Measurements from ENCODE around the gene GFM1.
"Not testable (repeated sequence)": the region's sequence is repeated elsewhere in the genome, so short reads cannot be mapped to it uniquely, and the experiment has no call there.

Gene GFM1

GRCh38 chr3:158672215-158673176, 28.2 kb downstream of the GFM1 start, which contains the start of gene LXN:
Gene LXN (minus strand): TSS chr3:158672648. CDS start chr3:158672478, 170 bp downstream.
- Histone ChIP-seq H3K27me3 (ENCODE audit: control insufficient read depth, insufficient read depth, low read length) (no peaks in the 10 kb centered on the region), H3K27ac (ENCODE audit: low read length) (no peak within 1 kb of the TSS), H3K4me1 (ENCODE audit: control insufficient read depth, insufficient read depth, low read length) (no peaks in the 10 kb centered on the region), H3K36me3 (ENCODE audit: control insufficient read depth, insufficient read depth, low read length) (no peaks in the 10 kb centered on the region; the same call in 1 of the 2 replicates), H3K4me3 (ENCODE audit: low read length) (peak within 1 kb of the TSS; percentile 35; the same call in 1 of the 2 replicates), H3K9me3 (ENCODE audit: control insufficient read depth, insufficient read depth, low read length) (no peaks in the 10 kb centered on the region)
- no CpG with 5 or more reads among the region's 30 CpGs for WGBS (ENCODE audit: insufficient coverage, insufficient read length)
- peak; percentile 73 for DNase-seq (ENCODE audit: low read depth, low spot score)

DNA sequence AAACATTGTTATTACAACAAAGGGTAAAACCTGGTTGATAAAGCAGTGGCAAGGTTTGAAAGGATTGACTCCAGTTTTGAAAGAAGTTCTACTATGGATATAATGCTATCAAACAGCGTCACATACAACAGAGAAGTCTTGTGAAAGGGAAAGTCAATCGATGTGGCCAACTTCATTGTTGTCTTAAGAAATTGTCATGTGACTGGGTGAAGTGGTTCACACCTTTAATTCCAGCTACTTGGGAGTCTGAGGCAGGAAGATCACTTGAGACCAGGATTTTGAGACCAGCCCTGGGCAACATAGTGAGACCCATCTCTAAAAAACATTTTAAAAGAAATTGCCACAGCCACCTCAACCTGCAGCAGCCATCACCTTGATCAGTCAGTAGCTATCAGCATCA, 34.4 kb downstream of the GFM1 start:
- no peak for DNase-seq (ENCODE audit: low read depth, low spot score)
- Histone ChIP-seq H3K9me3 (ENCODE audit: control insufficient read depth, insufficient read depth, low read length) (no peaks in the 10 kb centered on the region), H3K4me1 (ENCODE audit: control insufficient read depth, insufficient read depth, low read length) (no peaks in the 10 kb centered on the region), H3K36me3 (ENCODE audit: control insufficient read depth, insufficient read depth, low read length) (no peaks in the 10 kb centered on the region), H3K27me3 (ENCODE audit: control insufficient read depth, insufficient read depth, low read length) (no peaks in the 10 kb centered on the region), H3K4me3 (ENCODE audit: low read length) (no peak overlapping the region), H3K27ac (ENCODE audit: low read length) (no peak overlapping the region)
- no CpG with 5 or more reads among the region's 2 CpGs for WGBS (ENCODE audit: insufficient coverage, insufficient read length)

DNA sequence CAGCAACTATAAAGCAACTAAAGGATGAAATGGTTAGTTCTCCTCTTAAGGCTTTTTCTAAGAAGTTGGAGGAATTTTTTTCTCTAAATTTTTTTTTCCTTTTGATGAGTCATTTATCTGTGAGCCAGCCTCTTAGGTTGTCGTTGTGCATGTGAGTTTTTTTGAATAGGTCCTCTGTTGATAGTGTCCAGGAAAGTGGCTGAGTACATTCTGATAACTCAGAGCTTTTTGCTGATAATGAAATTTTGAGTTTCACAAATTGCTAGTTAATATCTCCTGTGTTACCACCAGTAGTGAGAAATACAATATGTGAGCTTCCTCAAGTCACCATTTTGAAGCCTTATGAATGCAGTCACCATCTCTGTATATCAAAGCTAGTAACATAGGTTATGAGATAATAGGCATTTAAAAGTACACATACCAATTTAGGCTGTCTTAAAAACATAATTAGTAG, 35.2 kb downstream of the GFM1 start:
- no peak for DNase-seq (ENCODE audit: low read depth, low spot score)
- Histone ChIP-seq H3K4me3 (ENCODE audit: low read length) (no peak overlapping the region), H3K27ac (ENCODE audit: low read length) (no peak overlapping the region), H3K4me1 (ENCODE audit: control insufficient read depth, insufficient read depth, low read length) (no peaks in the 10 kb centered on the region), H3K9me3 (ENCODE audit: control insufficient read depth, insufficient read depth, low read length) (no peaks in the 10 kb centered on the region), H3K27me3 (ENCODE audit: control insufficient read depth, insufficient read depth, low read length) (no peaks in the 10 kb centered on the region), H3K36me3 (ENCODE audit: control insufficient read depth, insufficient read depth, low read length) (no peaks in the 10 kb centered on the region)
- no CpG with 5 or more reads among the region's 1 CpG for WGBS (ENCODE audit: insufficient coverage, insufficient read length)

DNA sequence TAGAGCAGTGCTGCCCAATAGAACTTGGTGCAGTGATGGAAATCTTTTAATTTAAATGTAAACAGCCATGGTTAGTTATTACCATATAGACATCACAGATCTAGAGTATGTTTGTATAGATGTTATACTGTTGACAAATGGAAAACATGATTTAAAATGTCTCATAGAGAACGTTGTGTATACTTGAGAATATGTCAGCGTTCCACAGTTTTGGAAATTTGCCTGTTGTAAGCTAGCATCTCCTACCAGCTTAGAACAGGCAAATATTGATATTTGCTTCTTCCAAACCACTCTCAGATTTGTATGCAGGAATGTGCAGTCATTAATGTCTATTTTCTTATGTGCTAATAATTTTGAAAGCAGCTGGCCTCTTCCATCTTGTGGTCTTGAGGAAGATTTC, 36.5 kb downstream of the GFM1 start:
- WGBS (ENCODE audit: insufficient coverage, insufficient read length) = no CpG with 5 or more reads among the region's 2 CpGs
- Histone ChIP-seq H3K27me3 (ENCODE audit: control insufficient read depth, insufficient read depth, low read length) (no peaks in the 10 kb centered on the region), H3K4me3 (ENCODE audit: low read length) (no peak overlapping the region), H3K27ac (ENCODE audit: low read length) (no peak overlapping the region), H3K36me3 (ENCODE audit: control insufficient read depth, insufficient read depth, low read length) (no peaks in the 10 kb centered on the region), H3K4me1 (ENCODE audit: control insufficient read depth, insufficient read depth, low read length) (no peaks in the 10 kb centered on the region), H3K9me3 (ENCODE audit: control insufficient read depth, insufficient read depth, low read length) (no peaks in the 10 kb centered on the region)
- no peak for DNase-seq (ENCODE audit: low read depth, low spot score)

DNA sequence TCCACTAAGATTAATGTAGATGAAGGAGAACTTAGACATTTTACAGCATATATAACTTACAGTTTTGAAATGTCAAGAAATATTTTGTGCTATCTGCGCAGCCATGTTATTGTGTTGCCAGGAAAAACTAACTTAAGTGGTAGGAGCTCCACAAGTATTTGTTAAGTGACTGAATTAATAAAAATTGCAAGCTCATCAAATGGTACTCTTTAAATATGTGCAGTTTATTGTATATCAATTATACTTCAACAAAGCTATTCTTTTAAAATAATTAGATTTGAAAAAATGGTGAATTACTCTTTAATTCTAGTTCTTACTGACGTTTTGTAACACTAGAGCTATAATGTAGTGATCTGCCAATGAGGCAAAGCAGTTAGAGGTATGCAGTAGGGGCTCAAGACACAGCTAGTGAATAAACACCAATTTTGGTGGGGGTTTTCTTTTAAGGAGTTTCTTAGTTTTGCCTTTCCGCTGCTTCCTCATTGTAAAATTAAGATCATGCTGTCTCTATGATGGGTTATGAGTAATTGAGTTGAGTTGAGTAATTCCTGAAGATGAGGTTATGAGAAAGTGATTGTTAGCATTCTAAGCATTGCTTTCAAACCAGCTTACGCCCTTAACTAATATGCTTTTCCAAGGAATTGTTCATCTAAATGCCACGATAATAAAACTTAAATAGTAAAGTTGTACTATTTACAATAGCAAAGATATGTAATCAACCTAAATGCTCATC, 39.1 kb downstream of the GFM1 start:
- H3K27ac ChIP-seq (ENCODE audit: low read length) = no peak overlapping the region
- H3K36me3 ChIP-seq (ENCODE audit: control insufficient read depth, insufficient read depth, low read length) = no peaks in the 10 kb centered on the region
- no CpG with 5 or more reads among the region's 5 CpGs for WGBS (ENCODE audit: insufficient coverage, insufficient read length)
- H3K9me3 ChIP-seq (ENCODE audit: control insufficient read depth, insufficient read depth, low read length) = no peaks in the 10 kb centered on the region
- H3K4me3 ChIP-seq (ENCODE audit: low read length) = no peak overlapping the region
- no peaks in the 10 kb centered on the region for H3K27me3 ChIP-seq (ENCODE audit: control insufficient read depth, insufficient read depth, low read length)
- no peaks in the 10 kb centered on the region for H3K4me1 ChIP-seq (ENCODE audit: control insufficient read depth, insufficient read depth, low read length)
- DNase-seq (ENCODE audit: low read depth, low spot score) = no peak

GRCh38 chr3:158685159-158685558, 40.8 kb downstream of the GFM1 start:
- no CpG with 5 or more reads among the region's 2 CpGs for WGBS (ENCODE audit: insufficient coverage, insufficient read length)
- H3K36me3 ChIP-seq (ENCODE audit: control insufficient read depth, insufficient read depth, low read length) = no peaks in the 10 kb centered on the region
- H3K4me1 ChIP-seq (ENCODE audit: control insufficient read depth, insufficient read depth, low read length) = no peaks in the 10 kb centered on the region
- no peak for DNase-seq (ENCODE audit: low read depth, low spot score)
- H3K27me3 ChIP-seq (ENCODE audit: control insufficient read depth, insufficient read depth, low read length) = no peaks in the 10 kb centered on the region
- H3K9me3 ChIP-seq (ENCODE audit: control insufficient read depth, insufficient read depth, low read length) = no peaks in the 10 kb centered on the region
- no peak overlapping the region for H3K27ac ChIP-seq (ENCODE audit: low read length)
- H3K4me3 ChIP-seq (ENCODE audit: low read length) = no peak overlapping the region

GRCh38 chr3:158693866-158694456, 49.6 kb downstream of the GFM1 start:
- H3K36me3 ChIP-seq (ENCODE audit: control insufficient read depth, insufficient read depth, low read length); H3K4me3 ChIP-seq (ENCODE audit: low read length): not testable (repeated sequence)
- WGBS (ENCODE audit: insufficient coverage, insufficient read length) = no CpG with 5 or more reads among the region's 3 CpGs

DNA sequence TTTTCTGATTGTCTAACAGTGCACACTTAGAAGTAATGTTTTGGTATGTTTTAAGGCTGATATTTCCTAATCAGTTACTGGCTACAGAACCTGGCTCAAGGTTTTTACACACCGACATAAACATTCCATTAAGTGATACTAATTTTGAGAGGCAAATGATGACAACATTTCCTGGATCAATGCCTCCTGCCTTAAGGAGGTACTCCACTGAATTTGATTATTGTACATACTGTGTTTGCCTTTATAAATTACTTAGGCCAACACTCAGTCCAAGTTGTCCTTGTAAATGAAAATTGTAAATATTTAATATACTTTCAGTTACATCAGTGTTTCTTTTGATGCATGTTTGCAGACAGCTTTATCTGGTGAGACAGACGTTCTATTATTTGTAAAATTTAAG, 52.3 kb downstream of the GFM1 start:
- Histone ChIP-seq H3K4me3 (ENCODE audit: low read length) (no peak overlapping the region), H3K4me1 (ENCODE audit: control insufficient read depth, insufficient read depth, low read length) (no peaks in the 10 kb centered on the region), H3K9me3 (ENCODE audit: control insufficient read depth, insufficient read depth, low read length) (no peaks in the 10 kb centered on the region), H3K27me3 (ENCODE audit: control insufficient read depth, insufficient read depth, low read length) (no peaks in the 10 kb centered on the region), H3K36me3 (ENCODE audit: control insufficient read depth, insufficient read depth, low read length) (no peaks in the 10 kb centered on the region), H3K27ac (ENCODE audit: low read length) (no peak overlapping the region)
- no CpG with 5 or more reads among the region's 2 CpGs for WGBS (ENCODE audit: insufficient coverage, insufficient read length)
- DNase-seq (ENCODE audit: low read depth, low spot score) = no peak

More at GRCh38 chr3:158693866-158694456, 49.6 kb downstream of the GFM1 start:
- DNase-seq (ENCODE audit: low read depth, low spot score); H3K27me3 ChIP-seq (ENCODE audit: control insufficient read depth, insufficient read depth, low read length); H3K27ac ChIP-seq (ENCODE audit: low read length); H3K4me1 ChIP-seq (ENCODE audit: control insufficient read depth, insufficient read depth, low read length); H3K9me3 ChIP-seq (ENCODE audit: control insufficient read depth, insufficient read depth, low read length): not testable (repeated sequence)

- Histone ChIP-seq H3K27me3 (ENCODE audit: control insufficient read depth, insufficient read depth, low read length) (no peaks in the 10 kb centered on the region), H3K27ac (ENCODE audit: low read length) (no peak overlapping the region), H3K4me3 (ENCODE audit: low read length) (no peak overlapping the region), H3K9me3 (ENCODE audit: control insufficient read depth, insufficient read depth, low read length) (no peaks in the 10 kb centered on the region), H3K4me1 (ENCODE audit: control insufficient read depth, insufficient read depth, low read length) (no peaks in the 10 kb centered on the region), H3K36me3 (ENCODE audit: control insufficient read depth, insufficient read depth, low read length) (no peaks in the 10 kb centered on the region)
- no peak for DNase-seq (ENCODE audit: low read depth, low spot score)
Measured at GRCh38 chr3:158700559-158700958, 56.2 kb downstream of the GFM1 start.

DNA sequence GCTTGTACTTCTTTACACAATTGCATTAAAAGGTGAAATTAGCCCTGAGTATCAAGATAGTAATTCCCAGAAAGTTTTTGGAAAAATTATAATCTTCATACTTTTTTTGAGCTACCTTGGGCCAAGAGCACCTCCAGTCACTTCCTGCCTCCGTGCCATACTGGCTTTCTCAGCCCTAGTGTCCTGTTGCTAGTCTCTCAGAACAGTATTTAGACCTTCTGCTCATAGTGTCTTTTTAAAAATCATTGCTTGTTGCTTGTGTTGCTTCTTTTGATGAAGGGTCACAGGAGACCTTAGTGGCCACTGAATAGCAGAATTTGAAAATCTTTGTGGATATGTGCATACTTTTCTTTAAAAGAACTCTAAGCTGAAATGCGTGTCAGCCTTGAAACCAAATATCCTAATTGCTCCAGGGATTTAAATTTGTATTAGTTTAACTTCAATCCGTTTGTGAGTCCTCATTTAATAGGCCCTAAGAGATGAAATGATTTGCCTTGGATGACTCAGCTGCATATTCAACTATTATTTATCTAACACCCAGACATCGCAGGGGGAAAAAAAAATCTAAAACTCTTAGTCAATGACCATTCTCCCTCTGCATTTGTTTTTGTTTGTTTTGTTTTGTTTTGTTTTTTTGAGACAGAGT, 57.2 kb downstream of the GFM1 start:
- Histone ChIP-seq H3K36me3 (ENCODE audit: control insufficient read depth, insufficient read depth, low read length) (no peaks in the 10 kb centered on the region), H3K9me3 (ENCODE audit: control insufficient read depth, insufficient read depth, low read length) (no peaks in the 10 kb centered on the region), H3K27ac (ENCODE audit: low read length) (no peak overlapping the region), H3K4me3 (ENCODE audit: low read length) (no peak overlapping the region), H3K4me1 (ENCODE audit: control insufficient read depth, insufficient read depth, low read length) (no peaks in the 10 kb centered on the region), H3K27me3 (ENCODE audit: control insufficient read depth, insufficient read depth, low read length) (no peaks in the 10 kb centered on the region)
- DNase-seq (ENCODE audit: low read depth, low spot score) = no peak
- no CpG with 5 or more reads among the region's 4 CpGs for WGBS (ENCODE audit: insufficient coverage, insufficient read length)

Data from iPS DF 6.9 (cell line).